ENCODE results near the gene PLA2G2D.

The PLA2G2D gene

GRCh38 chr1:20115479-20115878 is 3.9 kb downstream of the PLA2G2D start:
- no peak for TF ChIP-seq EZH2phosphoT487 (conservative IDR thresholded peaks at IDR 0.05; ENCODE audit: low read length)
- TF ChIP-seq, protein P1, sequence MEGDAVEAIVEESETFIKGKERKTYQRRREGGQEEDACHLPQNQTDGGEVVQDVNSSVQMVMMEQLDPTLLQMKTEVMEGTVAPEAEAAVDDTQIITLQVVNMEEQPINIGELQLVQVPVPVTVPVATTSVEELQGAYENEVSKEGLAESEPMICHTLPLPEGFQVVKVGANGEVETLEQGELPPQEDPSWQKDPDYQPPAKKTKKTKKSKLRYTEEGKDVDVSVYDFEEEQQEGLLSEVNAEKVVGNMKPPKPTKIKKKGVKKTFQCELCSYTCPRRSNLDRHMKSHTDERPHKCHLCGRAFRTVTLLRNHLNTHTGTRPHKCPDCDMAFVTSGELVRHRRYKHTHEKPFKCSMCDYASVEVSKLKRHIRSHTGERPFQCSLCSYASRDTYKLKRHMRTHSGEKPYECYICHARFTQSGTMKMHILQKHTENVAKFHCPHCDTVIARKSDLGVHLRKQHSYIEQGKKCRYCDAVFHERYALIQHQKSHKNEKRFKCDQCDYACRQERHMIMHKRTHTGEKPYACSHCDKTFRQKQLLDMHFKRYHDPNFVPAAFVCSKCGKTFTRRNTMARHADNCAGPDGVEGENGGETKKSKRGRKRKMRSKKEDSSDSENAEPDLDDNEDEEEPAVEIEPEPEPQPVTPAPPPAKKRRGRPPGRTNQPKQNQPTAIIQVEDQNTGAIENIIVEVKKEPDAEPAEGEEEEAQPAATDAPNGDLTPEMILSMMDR (IDR thresholded peaks at IDR 0.05; ENCODE audit: insufficient read depth, low read length, poor library complexity, severe bottlenecking) = no peak
- Histone ChIP-seq H3K9me2 (replicated peaks; ENCODE audit: insufficient read depth, low read length) (no peaks in the 10 kb centered on the region), H3K9me3 (ENCODE audit: insufficient read depth, low read length) (no peaks in the 10 kb centered on the region), H3K79me2 (ENCODE audit: insufficient read depth, low read length) (no peaks in the 10 kb centered on the region), H2AFZ (ENCODE audit: low read depth, low read length, severe bottlenecking) (no peak overlapping the region), H4K20me1 (ENCODE audit: low read depth, low read length) (no peaks in the 10 kb centered on the region), H3F3A (ENCODE audit: insufficient read depth) (no peaks in the 10 kb centered on the region), H3K36me3 (ENCODE audit: low read length) (no peaks in the 10 kb centered on the region), H3K9ac (ENCODE audit: low read length) (no peak overlapping the region), H3K4me3 (ENCODE audit: insufficient read depth, low read length, poor library complexity, severe bottlenecking) (no peak overlapping the region), H3K27ac (ENCODE audit: low read depth, low read length) (no peak overlapping the region), H3K27me3 (ENCODE audit: low read length) (no peaks in the 10 kb centered on the region), H3K4me2 (ENCODE audit: low read depth, low read length, poor library complexity, severe bottlenecking) (no peak overlapping the region)

- no peak overlapping the region for H3K4me3 ChIP-seq (ENCODE audit: insufficient read depth, low read length, poor library complexity, severe bottlenecking)
- no peak overlapping the region for H3K4me2 ChIP-seq (ENCODE audit: low read depth, low read length, poor library complexity, severe bottlenecking)
- no peaks in the 10 kb centered on the region for H3K36me3 ChIP-seq (ENCODE audit: low read length)
- no peaks in the 10 kb centered on the region for H3K79me2 ChIP-seq (ENCODE audit: insufficient read depth, low read length)
- no peak for TF ChIP-seq EZH2phosphoT487 (conservative IDR thresholded peaks at IDR 0.05; ENCODE audit: low read length)
- TF ChIP-seq, protein P1 (IDR thresholded peaks at IDR 0.05; ENCODE audit: insufficient read depth, low read length, poor library complexity, severe bottlenecking) = no peak
- H3K9me3 ChIP-seq (ENCODE audit: insufficient read depth, low read length) = no peaks in the 10 kb centered on the region
- H3K9ac ChIP-seq (ENCODE audit: low read length) = no peak overlapping the region
- H3K9me2 ChIP-seq (replicated peaks; ENCODE audit: insufficient read depth, low read length) = no peaks in the 10 kb centered on the region
- no peak overlapping the region for H2AFZ ChIP-seq (ENCODE audit: low read depth, low read length, severe bottlenecking)
- H3K27ac ChIP-seq (ENCODE audit: low read depth, low read length) = no peak overlapping the region
- H3F3A ChIP-seq (ENCODE audit: insufficient read depth) = no peaks in the 10 kb centered on the region
- H4K20me1 ChIP-seq (ENCODE audit: low read depth, low read length) = no peaks in the 10 kb centered on the region
- H3K27me3 ChIP-seq (ENCODE audit: low read length) = no peaks in the 10 kb centered on the region
Observed at GRCh38 chr1:20114021-20114648, 5.2 kb downstream of the PLA2G2D start.

DNA sequence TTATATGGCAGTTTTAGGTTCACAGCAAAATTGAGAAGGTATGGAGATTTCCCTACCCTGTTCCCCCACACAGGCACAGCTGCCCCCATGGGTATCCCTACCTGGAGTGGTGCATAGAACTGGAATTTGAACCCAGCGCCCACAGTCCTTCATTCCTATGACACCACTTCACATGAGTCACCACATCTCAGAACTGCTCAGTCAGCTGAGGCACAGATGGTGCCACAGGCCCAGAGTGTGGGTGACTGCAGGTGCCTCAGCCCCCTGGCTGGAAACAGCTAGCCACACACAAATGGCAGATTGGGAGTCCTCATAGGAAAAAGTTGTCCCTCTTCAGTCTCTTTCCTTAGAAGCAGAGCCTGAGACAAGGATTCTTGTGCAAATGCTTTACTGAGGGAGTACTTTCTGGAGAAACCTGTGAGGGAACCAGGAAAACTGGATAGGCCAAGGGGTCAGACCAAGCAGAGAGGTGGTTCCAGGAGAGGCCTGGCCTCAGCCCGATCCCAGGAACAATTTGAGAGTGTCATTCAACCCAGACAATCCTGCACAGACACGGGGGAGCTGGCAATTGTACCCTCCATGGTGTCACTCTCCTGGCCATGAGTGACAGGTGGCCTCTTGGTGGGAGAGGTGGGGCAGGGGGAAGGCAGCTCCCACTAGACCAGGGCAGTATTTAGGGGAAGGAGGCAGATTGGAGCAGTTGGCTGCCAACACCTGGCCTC is 6.9 kb downstream of the PLA2G2D start:
- no peaks in the 10 kb centered on the region for H3K27me3 ChIP-seq (ENCODE audit: low read length)

More for the DNA sequence above, 6.9 kb downstream of the PLA2G2D start:
- Histone ChIP-seq H2AFZ (ENCODE audit: low read depth, low read length, severe bottlenecking) (no peak overlapping the region), H3K36me3 (ENCODE audit: low read length) (no peaks in the 10 kb centered on the region), H3K9ac (ENCODE audit: low read length) (no peak overlapping the region), H3K9me2 (replicated peaks; ENCODE audit: insufficient read depth, low read length) (no peaks in the 10 kb centered on the region), H3K27ac (ENCODE audit: low read depth, low read length) (no peak overlapping the region), H3K79me2 (ENCODE audit: insufficient read depth, low read length) (no peaks in the 10 kb centered on the region), H3K4me3 (ENCODE audit: insufficient read depth, low read length, poor library complexity, severe bottlenecking) (no peak overlapping the region), H4K20me1 (ENCODE audit: low read depth, low read length) (no peaks in the 10 kb centered on the region), H3F3A (ENCODE audit: insufficient read depth) (no peaks in the 10 kb centered on the region), H3K9me3 (ENCODE audit: insufficient read depth, low read length) (no peaks in the 10 kb centered on the region), H3K4me2 (ENCODE audit: low read depth, low read length, poor library complexity, severe bottlenecking) (no peak overlapping the region)
- TF ChIP-seq, protein P1 (IDR thresholded peaks at IDR 0.05; ENCODE audit: insufficient read depth, low read length, poor library complexity, severe bottlenecking) = no peak
- no peak for TF ChIP-seq EZH2phosphoT487 (conservative IDR thresholded peaks at IDR 0.05; ENCODE audit: low read length)

Data from SU-DHL-6 (cell line).